ENCODE results near the gene MXD4. TPM values are rescaled to one million over a fixed set of nuclear protein-coding genes. Genes with fewer than 3 reads are reported as not detected.

The MXD4 gene
- total RNA-seq, 1 experiment from 2014 or later = 18.9 TPM

- CTCF ChIA-PET = no interaction called here
- TF ChIP-seq, protein P1, sequence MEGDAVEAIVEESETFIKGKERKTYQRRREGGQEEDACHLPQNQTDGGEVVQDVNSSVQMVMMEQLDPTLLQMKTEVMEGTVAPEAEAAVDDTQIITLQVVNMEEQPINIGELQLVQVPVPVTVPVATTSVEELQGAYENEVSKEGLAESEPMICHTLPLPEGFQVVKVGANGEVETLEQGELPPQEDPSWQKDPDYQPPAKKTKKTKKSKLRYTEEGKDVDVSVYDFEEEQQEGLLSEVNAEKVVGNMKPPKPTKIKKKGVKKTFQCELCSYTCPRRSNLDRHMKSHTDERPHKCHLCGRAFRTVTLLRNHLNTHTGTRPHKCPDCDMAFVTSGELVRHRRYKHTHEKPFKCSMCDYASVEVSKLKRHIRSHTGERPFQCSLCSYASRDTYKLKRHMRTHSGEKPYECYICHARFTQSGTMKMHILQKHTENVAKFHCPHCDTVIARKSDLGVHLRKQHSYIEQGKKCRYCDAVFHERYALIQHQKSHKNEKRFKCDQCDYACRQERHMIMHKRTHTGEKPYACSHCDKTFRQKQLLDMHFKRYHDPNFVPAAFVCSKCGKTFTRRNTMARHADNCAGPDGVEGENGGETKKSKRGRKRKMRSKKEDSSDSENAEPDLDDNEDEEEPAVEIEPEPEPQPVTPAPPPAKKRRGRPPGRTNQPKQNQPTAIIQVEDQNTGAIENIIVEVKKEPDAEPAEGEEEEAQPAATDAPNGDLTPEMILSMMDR (conservative IDR thresholded peaks at IDR 0.05; ENCODE audit: low read depth, low read length) = no peak
- TF ChIP-seq EZH2phosphoT487 (IDR thresholded peaks at IDR 0.05; ENCODE audit: borderline replicate concordance, low read length) (no peak), EZH2 (IDR thresholded peaks at IDR 0.05; ENCODE audit: low read length, unreplicated experiment) (no peak)
Observed at GRCh38 chr4:2296631-2297601, 35.0 kb upstream of the MXD4 start.

GRCh38 chr4:2295900-2296442, 34.1 kb upstream of the MXD4 start:
- H3K4me2 ChIP-seq (ENCODE audit: low read length) = no peak overlapping the region
- H3K4me1 ChIP-seq (ENCODE audit: insufficient read depth, low read length) = no peaks in the 10 kb centered on the region
- H4K20me1 ChIP-seq (ENCODE audit: low read length) = no peaks in the 10 kb centered on the region
- H3K9me2 ChIP-seq (replicated peaks; ENCODE audit: low read length) = no peaks in the 10 kb centered on the region
- H2AFZ ChIP-seq (ENCODE audit: low read length) = no peak overlapping the region
- H3F3A ChIP-seq (ENCODE audit: low read length, unreplicated experiment) = no peaks in the 10 kb centered on the region
- no peaks in the 10 kb centered on the region for H3K27me3 ChIP-seq (ENCODE audit: low read length)
- ChIA-PET POLR2A (ENCODE audit: unreplicated experiment) (no interaction called here), CTCF (no interaction called here)
- no peaks in the 10 kb centered on the region for H3K9me3 ChIP-seq (ENCODE audit: low read length)
- H3K79me2 ChIP-seq (ENCODE audit: low read length) = no peaks in the 10 kb centered on the region
- no peak for ATAC-seq
- H3K4me3 ChIP-seq (ENCODE audit: low read length) = no peak overlapping the region
- DNase-seq = no peak
- no TSS peak for BruUV-seq (replicated peaks)
- no peak overlapping the region for H3K9ac ChIP-seq (ENCODE audit: low read length)
- intact Hi-C loops (cut with micrococcal nuclease) = no loop called here
- TF ChIP-seq EZH2phosphoT487 (IDR thresholded peaks at IDR 0.05; ENCODE audit: borderline replicate concordance, low read length) = no peak
- TF ChIP-seq EZH2 (IDR thresholded peaks at IDR 0.05; ENCODE audit: low read length, unreplicated experiment) = no peak
- TF ChIP-seq, protein P1 (conservative IDR thresholded peaks at IDR 0.05; ENCODE audit: low read depth, low read length) = no peak
- no peak overlapping the region for H3K27ac ChIP-seq (ENCODE audit: low read length)
- no peaks in the 10 kb centered on the region for H3K36me3 ChIP-seq (ENCODE audit: low read depth, low read length)

More at GRCh38 chr4:2296631-2297601, 35.0 kb upstream of the MXD4 start:
- Histone ChIP-seq H3K4me3 (ENCODE audit: low read length) (no peak overlapping the region), H2AFZ (ENCODE audit: low read length) (no peak overlapping the region), H3K36me3 (ENCODE audit: low read depth, low read length) (no peaks in the 10 kb centered on the region), H3K9me3 (ENCODE audit: low read length) (no peaks in the 10 kb centered on the region), H3K27ac (ENCODE audit: low read length) (no peak overlapping the region), H3K27me3 (ENCODE audit: low read length) (no peaks in the 10 kb centered on the region), H3K4me2 (ENCODE audit: low read length) (no peak overlapping the region), H3K4me1 (ENCODE audit: insufficient read depth, low read length) (no peaks in the 10 kb centered on the region), H3K79me2 (ENCODE audit: low read length) (no peaks in the 10 kb centered on the region), H3F3A (ENCODE audit: low read length, unreplicated experiment) (no peaks in the 10 kb centered on the region), H3K9ac (ENCODE audit: low read length) (no peak overlapping the region), H4K20me1 (ENCODE audit: low read length) (no peaks in the 10 kb centered on the region), H3K9me2 (replicated peaks; ENCODE audit: low read length) (no peaks in the 10 kb centered on the region)
- intact Hi-C loops (cut with micrococcal nuclease) = no loop called here
- no TSS peak for BruUV-seq (replicated peaks)
- POLR2A ChIA-PET (ENCODE audit: unreplicated experiment) = no interaction called here
- no peak for ATAC-seq
- no peak for DNase-seq

GRCh38 chr4:2295500-2295899, 33.6 kb upstream of the MXD4 start:
- H3K79me2 ChIP-seq (ENCODE audit: low read length) = no peaks in the 10 kb centered on the region
- H3K36me3 ChIP-seq (ENCODE audit: low read depth, low read length) = no peaks in the 10 kb centered on the region
- no peak overlapping the region for H3K9ac ChIP-seq (ENCODE audit: low read length)
- H3K27ac ChIP-seq (ENCODE audit: low read length) = no peak overlapping the region
- no peaks in the 10 kb centered on the region for H4K20me1 ChIP-seq (ENCODE audit: low read length)
- H3K4me2 ChIP-seq (ENCODE audit: low read length) = no peak overlapping the region
- no peak overlapping the region for H2AFZ ChIP-seq (ENCODE audit: low read length)
- no peak for ATAC-seq
- no peak overlapping the region for H3K4me3 ChIP-seq (ENCODE audit: low read length)
- no peaks in the 10 kb centered on the region for H3K4me1 ChIP-seq (ENCODE audit: insufficient read depth, low read length)
- H3K27me3 ChIP-seq (ENCODE audit: low read length) = no peaks in the 10 kb centered on the region
- BruUV-seq (replicated peaks) = no TSS peak
- H3K9me2 ChIP-seq (replicated peaks; ENCODE audit: low read length) = no peaks in the 10 kb centered on the region
- intact Hi-C loops (cut with micrococcal nuclease) = no loop called here
- no peak for DNase-seq
- TF ChIP-seq EZH2 (IDR thresholded peaks at IDR 0.05; ENCODE audit: low read length, unreplicated experiment) = no peak
- TF ChIP-seq, protein P1 (conservative IDR thresholded peaks at IDR 0.05; ENCODE audit: low read depth, low read length) = no peak
- no peak for TF ChIP-seq EZH2phosphoT487 (IDR thresholded peaks at IDR 0.05; ENCODE audit: borderline replicate concordance, low read length)
- CTCF ChIA-PET = no interaction called here
- POLR2A ChIA-PET (ENCODE audit: unreplicated experiment) = no interaction called here
- H3K9me3 ChIP-seq (ENCODE audit: low read length) = no peaks in the 10 kb centered on the region
- H3F3A ChIP-seq (ENCODE audit: low read length, unreplicated experiment) = no peaks in the 10 kb centered on the region
